LHCN-M2 (cell line): Measurements from ENCODE around the gene ASCC1. TPM values are rescaled to one million over a fixed set of nuclear protein-coding genes. Genes with fewer than 3 reads are reported as not detected.
"Not testable (repeated sequence)": the region's sequence is repeated elsewhere in the genome, so short reads cannot be mapped to it uniquely, and the experiment has no call there.

Experiments
- DNase-seq: peaks from one replicate; pipeline ENCODE4 v3.0.0-alpha.2; 2012; ENCODE audit warnings: low read depth
- total RNA-seq: library from RNA; depleted of rRNA; stranded (reverse); fragments of >200 nt; gene quantifications from 2 replicates; pipeline ENCODE4 v1.2.3, GENCODE V29; 2014

The ASCC1 gene
- total RNA-seq, 1 experiment from 2014 or later = 37.3 TPM

- peak; percentile 76 for DNase-seq
These were observed 44.9 kb downstream of the ASCC1 start for GRCh38 chr10:72171175-72171630.

GRCh38 chr10:72170733-72171132, 45.3 kb downstream of the ASCC1 start:
- no peak for DNase-seq

- no peak for DNase-seq
These were observed 45.8 kb downstream of the ASCC1 start for GRCh38 chr10:72170263-72170662.

GRCh38 chr10:72167118-72167517, 49.0 kb downstream of the ASCC1 start:
- no peak for DNase-seq

- no peak for DNase-seq
These were observed 51.5 kb downstream of the ASCC1 start for GRCh38 chr10:72164617-72165016.

GRCh38 chr10:72162978-72163377, 53.1 kb downstream of the ASCC1 start:
- DNase-seq = peak; percentile 56

- DNase-seq = no peak
These were observed 57.9 kb downstream of the ASCC1 start for GRCh38 chr10:72158176-72158575.

- DNase-seq = no peak
These were observed 59.9 kb downstream of the ASCC1 start for GRCh38 chr10:72156223-72156622.

- DNase-seq = no peak
These were observed 63.8 kb downstream of the ASCC1 start for GRCh38 chr10:72152286-72152685.

- not testable (repeated sequence) for DNase-seq
These were observed 65.2 kb downstream of the ASCC1 start for GRCh38 chr10:72150746-72151478.

GRCh38 chr10:72147324-72147584, 68.8 kb downstream of the ASCC1 start:
- not testable (repeated sequence) for DNase-seq

GRCh38 chr10:72146559-72147323, 69.3 kb downstream of the ASCC1 start:
- DNase-seq = no peak

- no peak for DNase-seq
These were observed 70.0 kb downstream of the ASCC1 start for GRCh38 chr10:72146071-72146470.

- DNase-seq = no peak
These were observed 70.4 kb downstream of the ASCC1 start for GRCh38 chr10:72145657-72146056.

GRCh38 chr10:72140850-72141249, 75.2 kb downstream of the ASCC1 start:
- no peak for DNase-seq

GRCh38 chr10:72140174-72140573, 75.9 kb downstream of the ASCC1 start:
- DNase-seq = no peak

GRCh38 chr10:72137583-72137982, 78.5 kb downstream of the ASCC1 start:
- DNase-seq = no peak

GRCh38 chr10:72136225-72136624, 79.9 kb downstream of the ASCC1 start:
- not testable (repeated sequence) for DNase-seq

- no peak for DNase-seq
These were observed 81.0 kb downstream of the ASCC1 start for GRCh38 chr10:72134785-72135767.

GRCh38 chr10:72133517-72133916, 82.6 kb downstream of the ASCC1 start:
- DNase-seq = peak; percentile 84

GRCh38 chr10:72132854-72133253, 83.2 kb downstream of the ASCC1 start:
- DNase-seq = no peak

- no peak for DNase-seq
These were observed 88.5 kb downstream of the ASCC1 start for GRCh38 chr10:72127571-72127970.
